Raji (cell line): Measurements from ENCODE around the gene THAP3.

ENCODE experiments used
- POLR2A ChIP-seq: IDR thresholded peaks from 2 replicates; pipeline ENCODE4 v1.6.1; 2011; ENCODE audit warnings: low read depth, low read length, control low read depth; ENCODE audit not compliant: insufficient read depth

Gene THAP3

GRCh38 chr1:6586404-6586816, 38.3 kb upstream of the THAP3 start:
- no peak for TF ChIP-seq POLR2A

GRCh38 chr1:6587261-6588005, 37.2 kb upstream of the THAP3 start:
- TF ChIP-seq POLR2A: no peak

- TF ChIP-seq POLR2A: no peak
Measured at GRCh38 chr1:6588128-6588892, 36.4 kb upstream of the THAP3 start.

- no peak for TF ChIP-seq POLR2A
Measured at GRCh38 chr1:6588893-6589520, 35.7 kb upstream of the THAP3 start.

GRCh38 chr1:6590046-6590445, 34.6 kb upstream of the THAP3 start:
- no peak for TF ChIP-seq POLR2A

- TF ChIP-seq POLR2A: no peak
Measured at GRCh38 chr1:6591222-6591621, 33.4 kb upstream of the THAP3 start.

GRCh38 chr1:6591644-6592043, 33.0 kb upstream of the THAP3 start:
- TF ChIP-seq POLR2A: no peak

GRCh38 chr1:6592441-6592840, 32.2 kb upstream of the THAP3 start:
- TF ChIP-seq POLR2A: no peak

GRCh38 chr1:6592865-6593593, 31.6 kb upstream of the THAP3 start:
- TF ChIP-seq POLR2A: no peak

GRCh38 chr1:6593810-6594209, 30.9 kb upstream of the THAP3 start:
- TF ChIP-seq POLR2A: no peak

- no peak for TF ChIP-seq POLR2A
Measured at GRCh38 chr1:6594977-6595740, 29.5 kb upstream of the THAP3 start.

GRCh38 chr1:6596351-6596750, 28.3 kb upstream of the THAP3 start:
- TF ChIP-seq POLR2A: no peak

- no peak for TF ChIP-seq POLR2A
Measured at GRCh38 chr1:6596886-6597776, 27.5 kb upstream of the THAP3 start.

GRCh38 chr1:6597777-6598131, 26.9 kb upstream of the THAP3 start:
- no peak for TF ChIP-seq POLR2A
